ENCODE results near the gene CDH5. TPM values are rescaled to one million over a fixed set of nuclear protein-coding genes. Genes with fewer than 3 reads are reported as not detected.
A peak's percentile ranks its signal among the peaks of the same experiment; 100 is the strongest.

Gene CDH5
- total and polyA plus RNA-seq, 2 of the 13 experiments (the other 11 are each of a cell fraction or from before 2014, with no cell fraction given) = 0.71 to 1.1 TPM

DNA sequence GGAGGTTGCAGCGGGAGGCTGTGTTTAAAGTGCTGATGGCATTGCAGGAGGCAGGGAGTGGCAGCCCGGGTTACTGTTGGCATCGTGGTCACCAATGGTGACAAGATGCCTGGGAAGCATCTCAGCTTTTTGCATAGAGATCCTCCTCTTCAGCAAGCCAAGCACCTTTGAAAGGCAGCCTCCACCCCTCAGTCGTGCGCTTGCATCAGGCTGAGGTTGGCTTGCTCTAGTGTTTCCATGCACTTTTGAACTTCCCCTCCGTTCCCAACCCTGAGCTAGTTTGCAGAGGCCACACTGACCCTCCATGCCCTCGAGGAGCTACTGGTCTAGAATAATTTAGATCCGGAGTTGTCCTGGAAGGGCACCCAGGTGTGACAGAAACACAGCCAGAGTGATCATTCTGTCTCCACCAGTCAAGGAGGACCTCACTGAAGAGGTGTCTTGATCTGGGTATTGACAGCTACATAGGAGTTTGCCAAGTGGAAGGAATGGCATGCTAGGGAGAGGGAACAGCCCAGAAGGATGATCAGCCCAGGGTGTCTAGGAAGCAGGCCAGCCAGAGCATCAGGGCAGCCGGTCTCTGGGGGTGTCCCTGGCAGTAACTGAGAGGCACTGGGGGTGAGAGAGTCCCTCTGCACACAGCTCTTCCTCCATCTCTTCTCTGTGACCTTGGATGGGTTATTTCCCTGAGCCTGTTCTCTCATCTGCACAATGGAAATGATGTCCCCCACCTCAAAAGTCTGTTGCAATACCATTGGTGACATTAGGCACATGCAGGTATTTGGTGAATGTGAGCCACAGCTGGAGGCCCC is 68.3 kb downstream of the CDH5 start (continued):
- no peak for TF ChIP-seq RERE (CRISPR knock-in tag; IDR thresholded peaks at IDR 0.05; ENCODE audit: low read depth)
- no peak for TF ChIP-seq ISL2 (CRISPR knock-in tag; IDR thresholded peaks at IDR 0.05)
- no peak for TF ChIP-seq XBP1 (CRISPR knock-in tag; IDR thresholded peaks at IDR 0.05)
- TF ChIP-seq ZNF292 (CRISPR knock-in tag; IDR thresholded peaks at IDR 0.05; ENCODE audit: borderline replicate concordance, low read depth) = peak; percentile 15; the same call in 1 of the 2 replicates
- TF ChIP-seq ZNF782 (CRISPR knock-in tag; IDR thresholded peaks at IDR 0.05; ENCODE audit: borderline replicate concordance) = no peak; the same call in 1 of the 2 replicates
- TF ChIP-seq, protein P1, sequence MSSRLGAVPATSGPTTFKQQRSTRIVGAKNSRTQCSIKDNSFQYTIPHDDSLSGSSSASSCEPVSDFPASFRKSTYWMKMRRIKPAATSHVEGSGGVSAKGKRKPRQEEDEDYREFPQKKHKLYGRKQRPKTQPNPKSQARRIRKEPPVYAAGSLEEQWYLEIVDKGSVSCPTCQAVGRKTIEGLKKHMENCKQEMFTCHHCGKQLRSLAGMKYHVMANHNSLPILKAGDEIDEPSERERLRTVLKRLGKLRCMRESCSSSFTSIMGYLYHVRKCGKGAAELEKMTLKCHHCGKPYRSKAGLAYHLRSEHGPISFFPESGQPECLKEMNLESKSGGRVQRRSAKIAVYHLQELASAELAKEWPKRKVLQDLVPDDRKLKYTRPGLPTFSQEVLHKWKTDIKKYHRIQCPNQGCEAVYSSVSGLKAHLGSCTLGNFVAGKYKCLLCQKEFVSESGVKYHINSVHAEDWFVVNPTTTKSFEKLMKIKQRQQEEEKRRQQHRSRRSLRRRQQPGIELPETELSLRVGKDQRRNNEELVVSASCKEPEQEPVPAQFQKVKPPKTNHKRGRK (CRISPR knock-in tag; IDR thresholded peaks at IDR 0.05) = no peak
- TF ChIP-seq NFIC (IDR thresholded peaks at IDR 0.05; ENCODE audit: low read length) = no peak
- TF ChIP-seq ZNF605 (CRISPR knock-in tag; IDR thresholded peaks at IDR 0.05) = no peak
- TF ChIP-seq TEAD3 (CRISPR knock-in tag; optimal IDR thresholded peaks at IDR 0.05; ENCODE audit: borderline replicate concordance) = peak; percentile 92
- peak; percentile 36; the same call in 1 of the 2 replicates for TF ChIP-seq NRL (CRISPR knock-in tag; IDR thresholded peaks at IDR 0.05; ENCODE audit: borderline replicate concordance)
- TF ChIP-seq ZNF766 (CRISPR knock-in tag; IDR thresholded peaks at IDR 0.05; ENCODE audit: borderline replicate concordance) = peak; percentile 72; the same call in 1 of the 2 replicates
- TF ChIP-seq, protein P2, sequence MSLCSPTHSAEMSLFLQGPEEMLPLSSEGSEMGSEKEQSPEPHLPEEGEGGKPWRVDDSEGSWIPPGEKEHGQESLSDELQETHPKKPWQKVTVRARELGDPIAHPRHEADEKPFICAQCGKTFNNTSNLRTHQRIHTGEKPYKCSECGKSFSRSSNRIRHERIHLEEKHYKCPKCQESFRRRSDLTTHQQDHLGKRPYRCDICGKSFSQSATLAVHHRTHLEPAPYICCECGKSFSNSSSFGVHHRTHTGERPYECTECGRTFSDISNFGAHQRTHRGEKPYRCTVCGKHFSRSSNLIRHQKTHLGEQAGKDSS (CRISPR knock-in tag; IDR thresholded peaks at IDR 0.05; ENCODE audit: borderline replicate concordance, low read depth) = peak; percentile 16
- TF ChIP-seq PLSCR1 (CRISPR knock-in tag; IDR thresholded peaks at IDR 0.05; ENCODE audit: borderline replicate concordance) = no peak
- no peak for TF ChIP-seq ZNF800 (CRISPR knock-in tag; IDR thresholded peaks at IDR 0.05)

All from HepG2 (cell line).